ENCODE measurements around the gene C1orf141.

DNA sequence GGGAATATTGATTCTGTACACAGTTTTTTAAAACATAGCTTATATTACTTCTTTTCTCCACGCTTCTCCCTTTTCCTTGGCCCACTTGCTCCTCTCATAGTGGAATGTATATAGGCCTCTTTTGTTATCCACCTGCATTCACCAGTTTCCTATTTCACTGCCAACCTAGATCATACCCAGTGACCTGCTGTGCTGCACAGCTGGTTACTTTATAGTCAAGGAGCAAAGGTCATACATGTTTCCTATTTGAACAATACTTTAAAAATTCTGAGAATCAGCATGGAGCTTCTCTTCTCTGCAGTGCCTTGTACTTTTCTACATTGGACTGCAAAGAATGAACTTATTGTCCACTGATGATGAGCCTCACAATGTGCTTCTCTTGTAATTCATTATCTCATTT, 76.5 kb downstream of the C1orf141 start:
- TF ChIP-seq CTCF (IDR thresholded peaks at IDR 0.05; ENCODE audit: low read length), result no peak
- no peak for TF ChIP-seq EZH2 (IDR thresholded peaks at IDR 0.05; ENCODE audit: borderline replicate concordance, low read length)
